H1 (cell line): ENCODE results near the gene ISM1. TPM values are rescaled to one million over a fixed set of nuclear protein-coding genes. Genes with fewer than 3 reads are reported as not detected.

Source experiments
- ATF3 ChIP-seq: IDR thresholded peaks from 2 replicates; pipeline ENCODE4 v1.6.1; 2011; ENCODE audit warnings: low read depth, mild to moderate bottlenecking, low read length; ENCODE audit not compliant: insufficient read depth
- NRF1 ChIP-seq: IDR thresholded peaks from 2 replicates; pipeline ENCODE4 v1.6.1; 2011; ENCODE audit warnings: mild to moderate bottlenecking, low read depth, low read length, improper control_type of control experiment
- SIX5 ChIP-seq: IDR thresholded peaks from 2 replicates; pipeline ENCODE4 v1.6.1; 2011; ENCODE audit warnings: mild to moderate bottlenecking, low read depth, low read length
- polyA plus RNA-seq, 7 experiments: library from polyadenylated mRNA; depleted of rRNA in 3 of 7; stranded (reverse) in 5 of 7; unstranded in 2 of 7; fragments of >200 nt in 5 of 7; fragments of 200-250 nt in 2 of 7; gene quantifications; 1 replicate in 5 of 7; 2 replicates in 1 of 7; 4 replicates in 1 of 7; pipeline versions ENCODE4 v1.2.1 to v1.2.3, GENCODE V29; 2011 to 2013; ENCODE audit warnings: missing spikeins in 2 of 7, mixed read lengths in 2 of 7
- total RNA-seq: library from RNA; stranded (reverse); fragmentation: NEBNext Ultra II Directional; extraction: Animal tissue kit (Norgen Biotek cat#: 25700); gene quantifications from 2 replicates; pipeline ENCODE4 v1.2.1, GENCODE V29; 2021

Gene ISM1
- total and polyA plus RNA-seq, 2 of the 8 experiments (the other 6 are each of a cell fraction or from before 2014, with no cell fraction given) = 0.62 to 0.97 TPM

DNA sequence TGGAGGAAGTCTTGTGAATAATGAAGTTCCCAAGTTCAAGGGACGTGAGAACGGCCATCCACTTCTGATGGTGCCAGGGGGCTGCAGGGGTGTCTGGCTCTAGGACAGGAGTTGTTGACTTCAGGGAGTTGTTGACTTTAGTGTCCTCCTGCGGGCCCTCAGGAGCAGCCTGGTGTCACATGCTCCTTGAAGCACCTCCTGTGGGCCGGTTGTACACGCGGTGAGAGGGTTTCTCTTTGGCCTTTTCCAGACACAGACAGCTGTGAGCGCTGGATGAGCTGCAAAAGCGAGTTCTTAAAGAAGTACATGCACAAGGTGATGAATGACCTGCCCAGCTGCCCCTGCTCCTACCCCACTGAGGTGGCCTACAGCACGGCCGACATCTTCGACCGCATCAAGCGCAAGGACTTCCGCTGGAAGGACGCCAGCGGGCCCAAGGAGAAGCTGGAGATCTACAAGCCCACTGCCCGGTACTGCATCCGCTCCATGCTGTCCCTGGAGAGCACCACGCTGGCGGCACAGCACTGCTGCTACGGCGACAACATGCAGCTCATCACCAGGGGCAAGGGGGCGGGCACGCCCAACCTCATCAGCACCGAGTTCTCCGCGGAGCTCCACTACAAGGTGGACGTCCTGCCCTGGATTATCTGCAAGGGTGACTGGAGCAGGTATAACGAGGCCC, 77.8 kb downstream of the ISM1 start (continued):
- TF ChIP-seq SIX5 (no peak), ATF3 (no peak), NRF1 (no peak)
